Mesendoderm (in vitro differentiated cells): Measurements from ENCODE around the gene SLC27A3. TPM values are rescaled to one million over a fixed set of nuclear protein-coding genes. Genes with fewer than 3 reads are reported as not detected.

Source experiments
- DNase-seq: peaks from one replicate; pipeline ENCODE4 v3.0.0; 2013
- H2AK5ac ChIP-seq: 2 replicates; pipeline ENCODE4 v1.6.1; 2013; ENCODE audit warnings: low read length, inconsistent platforms
- H2BK120ac ChIP-seq: 2 replicates; pipeline ENCODE4 v1.6.1; 2013; ENCODE audit warnings: low read depth, mild to moderate bottlenecking, low read length, moderate library complexity, mixed read lengths
- H2BK15ac ChIP-seq: replicated peaks from 2 replicates; pipeline ENCODE4 v1.6.1; 2013; ENCODE audit warnings: low read depth, mild to moderate bottlenecking, moderate library complexity
- H2BK5ac ChIP-seq: 2 replicates; pipeline ENCODE4 v1.6.1; 2013; ENCODE audit warnings: low read length, inconsistent platforms
- H3K18ac ChIP-seq: 2 replicates; pipeline ENCODE4 v1.6.1; 2013; ENCODE audit warnings: mild to moderate bottlenecking, low read length, mixed read lengths
- H3K23ac ChIP-seq: one replicate; pipeline ENCODE4 v1.6.1; 2013; ENCODE audit warnings: low read length
- H3K27ac ChIP-seq: 2 replicates; pipeline ENCODE4 v1.5.1; 2013; ENCODE audit warnings: low read depth, mild to moderate bottlenecking, inconsistent platforms, low read length, moderate library complexity
- H3K27me3 ChIP-seq: 2 replicates; pipeline ENCODE4 v1.6.1; 2013; ENCODE audit warnings: low read length, control low read depth, mild to moderate bottlenecking, inconsistent platforms; ENCODE audit not compliant: insufficient read depth, poor library complexity
- H3K36me3 ChIP-seq: 2 replicates; pipeline ENCODE4 v1.6.1; 2013; ENCODE audit warnings: low read length, inconsistent platforms; ENCODE audit not compliant: control insufficient read depth, insufficient read depth
- H3K4ac ChIP-seq: one replicate; pipeline ENCODE4 v1.6.1; 2013; ENCODE audit warnings: low read depth, mild to moderate bottlenecking, low read length, moderate library complexity
- H3K4me1 ChIP-seq: 2 replicates; pipeline ENCODE4 v1.6.1; 2013; ENCODE audit warnings: low read depth, low read length, inconsistent platforms; ENCODE audit not compliant: control insufficient read depth
- H3K4me2 ChIP-seq: 2 replicates; pipeline ENCODE4 v1.6.1; 2013; ENCODE audit warnings: low read length
- H3K4me3 ChIP-seq: 2 replicates; pipeline ENCODE4 v1.5.1; 2013; ENCODE audit warnings: mild to moderate bottlenecking, low read length
- H3K56ac ChIP-seq: one replicate; pipeline ENCODE4 v1.6.1; 2013; ENCODE audit warnings: low read length
- H3K79me1 ChIP-seq: 2 replicates; pipeline ENCODE4 v1.6.1; 2013; ENCODE audit warnings: low read length, inconsistent platforms
- H3K79me2 ChIP-seq: 2 replicates; pipeline ENCODE4 v1.6.1; 2013; ENCODE audit warnings: mild to moderate bottlenecking, low read length; ENCODE audit not compliant: control insufficient read depth, insufficient read depth
- H3K9ac ChIP-seq: 2 replicates; pipeline ENCODE4 v1.6.1; 2013; ENCODE audit warnings: low read length, inconsistent platforms
- H4K5ac ChIP-seq: one replicate; pipeline ENCODE4 v1.6.1; 2013; ENCODE audit warnings: low read length
- H4K8ac ChIP-seq: one replicate; pipeline ENCODE4 v1.6.1; 2013; ENCODE audit warnings: low read depth, mild to moderate bottlenecking, control low read depth, low read length, moderate library complexity
- WGBS: extraction: QIAGEN DNeasy Blood & Tissue Kit; methylation state at CpG from one replicate; pipeline ENCODE4 v1.1.7; 2013; ENCODE audit warnings: low lambda C conversion rate, missing lambda C conversion rate; ENCODE audit not compliant: insufficient coverage; ENCODE audit errors: extremely low coverage; 5-methylcytosine and 5-hydroxymethylcytosine counted together
- polyA plus RNA-seq, 2 experiments: library from polyadenylated mRNA; stranded (reverse); fragments of 200-250 nt; gene quantifications; one replicate each; pipeline ENCODE4 v1.2.3, GENCODE V29; 2013

Gene SLC27A3, protein sequence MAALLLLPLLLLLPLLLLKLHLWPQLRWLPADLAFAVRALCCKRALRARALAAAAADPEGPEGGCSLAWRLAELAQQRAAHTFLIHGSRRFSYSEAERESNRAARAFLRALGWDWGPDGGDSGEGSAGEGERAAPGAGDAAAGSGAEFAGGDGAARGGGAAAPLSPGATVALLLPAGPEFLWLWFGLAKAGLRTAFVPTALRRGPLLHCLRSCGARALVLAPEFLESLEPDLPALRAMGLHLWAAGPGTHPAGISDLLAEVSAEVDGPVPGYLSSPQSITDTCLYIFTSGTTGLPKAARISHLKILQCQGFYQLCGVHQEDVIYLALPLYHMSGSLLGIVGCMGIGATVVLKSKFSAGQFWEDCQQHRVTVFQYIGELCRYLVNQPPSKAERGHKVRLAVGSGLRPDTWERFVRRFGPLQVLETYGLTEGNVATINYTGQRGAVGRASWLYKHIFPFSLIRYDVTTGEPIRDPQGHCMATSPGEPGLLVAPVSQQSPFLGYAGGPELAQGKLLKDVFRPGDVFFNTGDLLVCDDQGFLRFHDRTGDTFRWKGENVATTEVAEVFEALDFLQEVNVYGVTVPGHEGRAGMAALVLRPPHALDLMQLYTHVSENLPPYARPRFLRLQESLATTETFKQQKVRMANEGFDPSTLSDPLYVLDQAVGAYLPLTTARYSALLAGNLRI
- 20.2 TPM for polyA plus RNA-seq (2013, experiment 1 of 2)
- 18.8 TPM for polyA plus RNA-seq (2013, experiment 2 of 2)

DNA sequence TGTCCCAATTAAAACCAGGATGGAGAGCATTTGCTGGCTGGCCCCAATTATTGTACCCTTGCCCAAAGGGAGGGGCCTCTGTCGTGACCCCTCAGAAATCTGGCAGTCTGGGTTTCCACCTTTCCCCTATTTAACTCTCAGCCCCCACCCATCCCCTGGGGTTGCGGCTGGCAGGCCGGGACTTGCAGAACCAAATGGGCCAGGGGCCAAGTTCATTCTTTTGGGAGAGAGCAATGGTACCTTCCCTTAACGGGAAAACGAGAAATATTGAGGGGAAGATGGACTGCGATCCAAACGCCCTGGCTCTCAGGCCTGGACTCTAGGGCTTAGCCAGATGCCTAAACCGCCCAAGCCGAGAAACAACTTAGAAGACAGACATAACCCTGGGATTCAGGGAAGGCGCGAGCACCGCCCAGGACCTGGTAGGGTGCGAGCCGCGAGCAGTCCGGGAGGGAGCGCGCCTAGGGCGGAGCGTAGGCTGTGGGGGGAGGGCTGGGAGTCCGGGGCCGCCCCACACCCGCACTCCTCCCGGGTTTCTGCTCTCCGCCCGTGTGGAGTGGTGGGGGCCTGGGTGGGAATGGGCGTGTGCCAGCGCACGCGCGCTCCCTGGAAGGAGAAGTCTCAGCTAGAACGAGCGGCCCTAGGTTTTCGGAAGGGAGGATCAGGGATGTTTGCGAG is at the start of gene SLC27A3:
Gene SLC27A3, plus strand, starts transcription at position 628 of the 678 bp plus-strand sequence. CDS start 91 bp downstream, outside the sequence.
- no peak within 1 kb of the TSS for H2BK15ac ChIP-seq
- H3K4me2 ChIP-seq, result peak within 1 kb of the TSS; percentile 91
- peaks cover 6% of the 10 kb centered on the region for H3K4me1 ChIP-seq
- H3K4ac ChIP-seq, result peak within 1 kb of the TSS; percentile 56
- peak within 1 kb of the TSS; percentile 86 for H3K4me3 ChIP-seq
- H3K27me3 ChIP-seq, result no peaks in the 10 kb centered on the region
- H3K56ac ChIP-seq, result peak within 1 kb of the TSS; percentile 96
- peaks cover 8% of the 10 kb centered on the region for H3K36me3 ChIP-seq
- peak within 1 kb of the TSS; percentile 91 for H3K27ac ChIP-seq
- peak within 1 kb of the TSS; percentile 31 for H3K18ac ChIP-seq
- H2BK5ac ChIP-seq, result peak within 1 kb of the TSS; percentile 62
- DNase-seq, result peak; percentile 58
- no peaks in the 10 kb centered on the region for H3K79me2 ChIP-seq
- H2BK120ac ChIP-seq, result no peak within 1 kb of the TSS
- no peak within 1 kb of the TSS for H4K8ac ChIP-seq
- WGBS, result no CpG with 5 or more reads among the region's 35 CpGs
- peak within 1 kb of the TSS; percentile 99 for H3K23ac ChIP-seq
- no peak within 1 kb of the TSS for H4K5ac ChIP-seq
- H3K79me1 ChIP-seq, result peaks cover 9% of the 10 kb centered on the region
- H3K9ac ChIP-seq, result peak within 1 kb of the TSS; percentile 97
- H2AK5ac ChIP-seq, result no peak within 1 kb of the TSS

DNA sequence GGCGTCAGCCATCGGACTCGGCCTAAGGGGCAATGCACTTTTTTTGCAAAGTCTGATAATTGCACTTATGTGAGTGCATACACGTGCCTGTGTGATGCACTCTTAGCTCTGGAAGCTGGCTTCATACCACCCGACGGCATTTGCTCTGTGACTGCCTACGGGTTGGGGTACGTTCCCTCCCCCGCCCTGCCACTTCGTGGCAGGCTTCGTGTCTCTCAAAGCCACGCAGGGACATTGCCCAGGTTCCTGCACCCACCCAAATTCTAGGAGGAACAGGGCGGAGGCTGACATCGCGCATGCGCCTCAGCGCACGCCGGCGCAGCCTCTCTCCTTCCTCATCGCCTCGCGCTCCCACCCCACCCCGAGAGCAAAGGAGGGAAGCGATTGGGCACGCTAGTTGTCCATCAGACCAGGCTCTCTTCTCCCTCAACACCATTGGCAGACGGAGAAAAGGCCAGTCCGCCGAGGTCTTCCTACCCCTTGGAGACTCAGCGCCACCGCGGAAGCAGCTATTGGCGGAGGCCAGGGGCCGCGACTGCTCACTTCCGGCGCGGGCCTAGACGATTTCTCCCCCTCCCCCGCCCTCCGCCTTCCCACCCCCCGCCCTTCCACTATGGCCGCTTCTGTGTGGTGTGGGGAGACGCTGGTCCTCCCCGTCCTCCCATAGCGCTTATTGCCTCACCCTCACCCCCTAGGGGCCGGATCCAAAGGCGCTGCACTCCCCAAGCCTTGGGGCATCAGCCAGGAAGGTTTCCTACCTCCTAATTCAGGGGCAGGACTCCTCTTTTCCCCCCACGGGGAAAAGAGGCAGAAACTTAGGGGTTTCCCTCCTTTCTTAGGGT is 47.5 kb upstream of the SLC27A3 start, which contains the start of gene INTS3:
Gene INTS3, plus strand, starts transcription at position 588 of the 842 bp plus-strand sequence. CDS start 585 bp downstream, outside the sequence.
- Histone ChIP-seq H4K8ac (peak within 1 kb of the TSS; percentile 78), H2BK5ac (peak within 1 kb of the TSS; percentile 96), H3K79me1 (peaks cover 4% of the 10 kb centered on the region), H3K9ac (peak within 1 kb of the TSS; percentile 82), H4K5ac (peak within 1 kb of the TSS; percentile 97), H3K79me2 (peaks cover 10% of the 10 kb centered on the region), H3K4me3 (peak within 1 kb of the TSS; percentile 80), H3K56ac (peak within 1 kb of the TSS; percentile 99), H3K18ac (peak within 1 kb of the TSS; percentile 88), H3K4me1 (peaks cover 5% of the 10 kb centered on the region), H3K4me2 (peak within 1 kb of the TSS; percentile 87), H2AK5ac (peak within 1 kb of the TSS; percentile 80), H3K27ac (peak within 1 kb of the TSS; percentile 70), H3K4ac (peak within 1 kb of the TSS; percentile 96), H2BK120ac (peak within 1 kb of the TSS; percentile 39), H3K27me3 (no peaks in the 10 kb centered on the region), H3K23ac (peak within 1 kb of the TSS; percentile 91), H3K36me3 (no peaks in the 10 kb centered on the region), H2BK15ac (no peak within 1 kb of the TSS)
- no CpG with 5 or more reads among the region's 49 CpGs for WGBS
- DNase-seq, result peak; percentile 100

- no peak overlapping the region for H4K8ac ChIP-seq
- peak overlapping the region; percentile 96 for H2BK5ac ChIP-seq
- H2BK120ac ChIP-seq, result peak overlapping the region; percentile 39
- H4K5ac ChIP-seq, result peak overlapping the region; percentile 96
- H3K79me2 ChIP-seq, result peaks cover 10% of the 10 kb centered on the region
- peaks cover 5% of the 10 kb centered on the region for H3K4me1 ChIP-seq
- peaks cover 4% of the 10 kb centered on the region for H3K79me1 ChIP-seq
- no peaks in the 10 kb centered on the region for H3K27me3 ChIP-seq
- H2AK5ac ChIP-seq, result peak overlapping the region; percentile 80
- peak overlapping the region; percentile 52 for H3K4me2 ChIP-seq
- DNase-seq, result peak; percentile 90
- peak overlapping the region; percentile 96 for H3K4ac ChIP-seq
- H2BK15ac ChIP-seq, result no peak overlapping the region
- no CpG with 5 or more reads among the region's 19 CpGs for WGBS
- H3K56ac ChIP-seq, result peak overlapping the region; percentile 96
- peak overlapping the region; percentile 91 for H3K23ac ChIP-seq
- H3K27ac ChIP-seq, result peak overlapping the region; percentile 70
- H3K9ac ChIP-seq, result peak overlapping the region; percentile 76
- H3K36me3 ChIP-seq, result no peaks in the 10 kb centered on the region
- peak overlapping the region; percentile 80 for H3K4me3 ChIP-seq
- peak overlapping the region; percentile 88 for H3K18ac ChIP-seq
Observed at GRCh38 chr1:153728305-153729066, 46.7 kb upstream of the SLC27A3 start.

GRCh38 chr1:153730468-153730988 is 44.7 kb upstream of the SLC27A3 start:
- no peak overlapping the region for H3K23ac ChIP-seq
- no peak overlapping the region for H3K9ac ChIP-seq
- no peak overlapping the region for H4K5ac ChIP-seq
- peaks cover 11% of the 10 kb centered on the region for H3K79me2 ChIP-seq
- H2BK5ac ChIP-seq, result no peak overlapping the region
- no peak overlapping the region for H2AK5ac ChIP-seq
- no peak overlapping the region for H3K4me2 ChIP-seq
- DNase-seq, result no peak
- peaks cover 7% of the 10 kb centered on the region for H3K4me1 ChIP-seq
- peaks cover 8% of the 10 kb centered on the region for H3K79me1 ChIP-seq
- no peak overlapping the region for H3K4ac ChIP-seq
- H3K4me3 ChIP-seq, result no peak overlapping the region
- no CpG with 5 or more reads among the region's 5 CpGs for WGBS
- no peak overlapping the region for H3K56ac ChIP-seq
- H3K27ac ChIP-seq, result no peak overlapping the region
- no peak overlapping the region for H4K8ac ChIP-seq
- no peaks in the 10 kb centered on the region for H3K36me3 ChIP-seq
- H2BK120ac ChIP-seq, result no peak overlapping the region
- no peak overlapping the region for H3K18ac ChIP-seq
- no peak overlapping the region for H2BK15ac ChIP-seq
- no peaks in the 10 kb centered on the region for H3K27me3 ChIP-seq
